ENCODE data around the gene RHO.

RHO gene

DNA sequence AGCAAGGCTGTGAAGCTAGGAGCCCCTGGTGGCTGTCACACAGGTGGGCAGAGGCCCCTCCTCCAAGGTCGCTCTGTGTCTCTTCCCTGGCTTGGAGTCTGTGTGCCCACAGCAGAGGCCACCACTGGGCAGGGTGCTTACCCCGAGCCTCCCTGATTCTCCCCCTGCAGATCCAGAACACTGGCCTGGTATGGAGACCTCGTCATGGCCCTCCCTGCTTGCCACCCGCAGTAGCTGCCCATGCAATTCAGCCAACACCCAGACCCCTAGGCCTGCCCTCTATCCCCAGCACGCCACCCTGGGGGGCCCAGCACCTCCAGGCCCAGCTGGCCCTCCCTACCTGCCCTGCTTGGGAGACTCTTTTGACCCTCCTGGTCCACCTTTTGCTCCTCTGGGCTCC, 5.5 kb upstream of the RHO start:
- TF ChIP-seq, protein P1, sequence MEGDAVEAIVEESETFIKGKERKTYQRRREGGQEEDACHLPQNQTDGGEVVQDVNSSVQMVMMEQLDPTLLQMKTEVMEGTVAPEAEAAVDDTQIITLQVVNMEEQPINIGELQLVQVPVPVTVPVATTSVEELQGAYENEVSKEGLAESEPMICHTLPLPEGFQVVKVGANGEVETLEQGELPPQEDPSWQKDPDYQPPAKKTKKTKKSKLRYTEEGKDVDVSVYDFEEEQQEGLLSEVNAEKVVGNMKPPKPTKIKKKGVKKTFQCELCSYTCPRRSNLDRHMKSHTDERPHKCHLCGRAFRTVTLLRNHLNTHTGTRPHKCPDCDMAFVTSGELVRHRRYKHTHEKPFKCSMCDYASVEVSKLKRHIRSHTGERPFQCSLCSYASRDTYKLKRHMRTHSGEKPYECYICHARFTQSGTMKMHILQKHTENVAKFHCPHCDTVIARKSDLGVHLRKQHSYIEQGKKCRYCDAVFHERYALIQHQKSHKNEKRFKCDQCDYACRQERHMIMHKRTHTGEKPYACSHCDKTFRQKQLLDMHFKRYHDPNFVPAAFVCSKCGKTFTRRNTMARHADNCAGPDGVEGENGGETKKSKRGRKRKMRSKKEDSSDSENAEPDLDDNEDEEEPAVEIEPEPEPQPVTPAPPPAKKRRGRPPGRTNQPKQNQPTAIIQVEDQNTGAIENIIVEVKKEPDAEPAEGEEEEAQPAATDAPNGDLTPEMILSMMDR (IDR thresholded peaks at IDR 0.05), result no peak
- DNase-seq, result no peak
- intact Hi-C loops (cut with DNase I; ENCODE audit: low total_unique reads), result no loop called here

DNA sequence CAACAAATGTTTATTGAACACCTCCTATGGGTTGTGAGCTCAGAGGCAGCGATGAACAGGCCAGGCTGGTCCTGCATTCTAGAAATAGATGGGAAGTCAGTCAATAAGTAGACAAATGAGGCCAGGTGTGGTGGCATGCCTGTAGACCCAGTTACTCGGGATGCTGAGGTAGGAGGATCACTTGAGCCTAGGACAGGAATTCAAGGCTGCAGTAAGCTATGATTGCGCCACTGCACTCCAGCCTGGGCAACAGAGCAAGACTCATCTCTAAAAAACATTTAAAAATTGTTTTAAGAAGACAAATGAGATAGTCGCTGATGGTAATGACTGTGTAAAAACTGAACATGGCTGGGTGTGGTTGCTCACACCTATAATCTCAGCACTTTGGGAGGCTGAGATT, 4.4 kb upstream of the RHO start:
- TF ChIP-seq, protein P1 (IDR thresholded peaks at IDR 0.05), result no peak
- no peak for DNase-seq
- H3K27ac ChIP-seq, result no peak overlapping the region
- H3K27me3 ChIP-seq, result no peaks in the 10 kb centered on the region
- no peaks in the 10 kb centered on the region for H3K4me1 ChIP-seq
- H3K4me3 ChIP-seq, result no peak overlapping the region
- intact Hi-C loops (cut with DNase I; ENCODE audit: low total_unique reads), result no loop called here
- H3K36me3 ChIP-seq, result peaks cover 0 to 20% (median 12%) of the 10 kb centered on the region in 3 donors
- no peaks in the 10 kb centered on the region for H3K9me3 ChIP-seq

More for the DNA sequence above, 5.5 kb upstream of the RHO start:
- Histone ChIP-seq H3K27ac (no peak overlapping the region), H3K9me3 (no peaks in the 10 kb centered on the region), H3K4me1 (no peaks in the 10 kb centered on the region), H3K27me3 (no peaks in the 10 kb centered on the region), H3K36me3 (peaks cover 0 to 31% (median 21%) of the 10 kb centered on the region in 3 donors), H3K4me3 (no peak overlapping the region)

DNA sequence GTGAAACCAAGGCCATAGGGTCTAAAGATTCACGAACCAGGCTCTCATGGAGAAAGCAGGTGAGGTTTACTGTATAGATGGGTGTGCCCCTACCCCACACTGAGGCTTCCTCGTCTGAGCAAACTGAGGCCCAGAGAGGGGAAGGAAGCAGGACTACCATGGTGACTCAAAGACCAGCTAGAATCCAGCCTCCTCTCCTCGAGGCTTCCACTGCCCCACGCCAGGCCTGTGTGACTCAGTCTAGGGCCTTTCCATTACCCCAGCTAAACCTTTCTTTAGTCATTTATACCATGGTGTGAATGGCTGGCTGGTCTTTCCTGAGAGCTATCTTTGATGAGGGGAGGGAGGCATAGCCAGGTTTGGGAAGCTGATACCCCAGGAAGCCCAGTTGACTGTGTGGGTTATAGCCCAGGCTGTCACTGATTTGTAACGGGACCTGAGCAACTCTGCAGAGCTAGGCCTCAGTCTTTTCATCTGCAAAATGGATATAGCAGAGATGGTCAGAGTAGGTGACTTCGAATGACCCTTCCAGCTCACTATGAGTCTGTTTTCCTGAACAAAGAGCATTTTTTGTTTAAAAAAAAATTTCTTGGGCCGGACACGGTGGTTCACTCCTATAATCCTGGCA, 3.0 kb upstream of the RHO start:
- TF ChIP-seq, protein P1 (IDR thresholded peaks at IDR 0.05), result no peak
- Histone ChIP-seq H3K4me1 (peaks cover 0 to 10% (median 5%) of the 10 kb centered on the region in 4 donors), H3K36me3 (peaks cover 0 to 8% (median 0%) of the 10 kb centered on the region in 3 donors), H3K9me3 (no peaks in the 10 kb centered on the region), H3K27ac (no peak overlapping the region), H3K27me3 (no peaks in the 10 kb centered on the region), H3K4me3 (no peak overlapping the region)
- DNase-seq, result no peak
- intact Hi-C loops (cut with DNase I; ENCODE audit: low total_unique reads), result no loop called here

DNA sequence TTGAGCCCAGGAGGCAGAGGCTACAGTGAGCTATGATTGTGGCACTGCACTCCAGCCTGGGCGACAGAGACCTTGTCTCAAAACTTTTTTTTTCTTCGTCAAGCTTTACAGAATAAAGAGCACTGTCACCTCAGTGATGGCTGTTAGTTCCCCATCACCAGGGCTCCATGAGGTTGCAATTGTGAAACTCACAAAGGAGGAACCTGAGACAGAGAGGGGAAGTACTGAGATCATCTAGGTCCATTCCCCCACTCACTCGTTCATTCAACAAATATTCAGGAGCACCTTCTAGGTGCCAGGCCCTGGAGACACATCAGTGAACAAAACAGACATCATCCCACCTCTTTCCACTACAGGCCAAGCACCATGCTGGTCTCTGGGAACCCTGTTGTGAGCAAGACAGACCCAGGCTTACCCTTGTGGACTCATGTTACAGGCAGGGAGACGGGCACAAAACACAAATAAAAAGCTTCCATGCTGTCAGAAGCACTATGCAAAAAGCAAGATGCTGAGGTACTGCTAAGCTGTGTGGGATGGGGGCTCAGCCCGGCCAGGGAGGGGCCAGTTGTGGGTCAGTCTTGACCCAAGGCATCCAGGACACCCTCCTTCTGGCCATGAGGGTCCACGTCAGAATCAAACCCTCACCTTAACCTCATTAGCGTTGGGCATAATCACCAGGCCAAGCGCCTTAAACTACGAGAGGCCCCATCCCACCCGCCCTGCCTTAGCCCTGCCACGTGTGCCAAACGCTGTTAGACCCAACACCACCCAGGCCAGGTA, 2.1 kb upstream of the RHO start:
- no peak for DNase-seq
- H3K27ac ChIP-seq, result no peak overlapping the region
- H3K9me3 ChIP-seq, result no peaks in the 10 kb centered on the region
- H3K4me3 ChIP-seq, result no peak overlapping the region
- intact Hi-C loops (cut with DNase I; ENCODE audit: low total_unique reads), result no loop called here
- TF ChIP-seq, protein P1 (IDR thresholded peaks at IDR 0.05), result no peak
- no peaks in the 10 kb centered on the region for H3K27me3 ChIP-seq
- peaks cover 0 to 10% (median 5%) of the 10 kb centered on the region in 4 donors for H3K4me1 ChIP-seq
- no peaks in the 10 kb centered on the region for H3K36me3 ChIP-seq

DNA sequence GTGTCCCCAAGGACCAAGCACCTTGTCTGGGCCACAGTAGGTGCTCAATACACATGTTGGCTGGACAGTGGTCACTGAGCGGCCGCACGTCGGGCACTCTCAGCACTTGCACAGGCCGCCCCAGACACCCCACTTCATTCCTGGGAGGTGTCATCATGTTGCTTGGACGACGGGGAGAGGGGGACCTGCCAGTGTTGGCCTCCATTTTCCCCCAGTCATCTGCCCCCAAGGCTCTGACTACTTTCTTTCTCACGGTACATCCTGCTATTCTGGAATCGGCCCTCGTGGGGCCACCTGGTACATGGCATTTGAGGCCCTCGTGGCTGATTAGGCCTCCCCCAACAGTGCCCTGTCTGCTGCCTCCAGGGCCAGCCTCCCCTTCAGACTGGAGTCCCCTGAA, 1.2 kb upstream of the RHO start:
- Histone ChIP-seq H3K36me3 (no peaks in the 10 kb centered on the region), H3K9me3 (no peaks in the 10 kb centered on the region), H3K4me3 (no peak overlapping the region), H3K4me1 (peaks cover 0 to 10% (median 5%) of the 10 kb centered on the region in 4 donors), H3K27ac (no peak overlapping the region), H3K27me3 (no peaks in the 10 kb centered on the region)
- TF ChIP-seq, protein P1 (IDR thresholded peaks at IDR 0.05), result no peak
- intact Hi-C loops (cut with DNase I; ENCODE audit: low total_unique reads), result no loop called here
- DNase-seq, result no peak

Measured in tibial artery (tissue), 4 donors.